Body of pancreas (tissue), 4 donors: ENCODE results near the gene CDCA3. TPM values are rescaled to one million over a fixed set of nuclear protein-coding genes. Genes with fewer than 3 reads are reported as not detected.
A peak's percentile ranks its signal among the peaks of the same experiment; 100 is the strongest.

Source experiments
- ATAC-seq: fragments of 150-250 bp; one replicate; pipeline ENCODE4 v1.9.1; 2016
- DNase-seq, 4 donors: peaks; one replicate each; pipeline ENCODE4 v3.0.0-alpha.2; 2019
- H3K27ac ChIP-seq, 4 donors: fragments of 200-600 bp; sonication (generic); 1 replicate in 3 of 4; 2 replicates in 1 of 4; pipeline versions ENCODE4 v1.5.1 to v1.6.1; 2016 to 2019; ENCODE audit warnings: mild to moderate bottlenecking in 1 of 4, mixed read lengths in 1 of 4, moderate library complexity in 1 of 4
- H3K27me3 ChIP-seq, 2 donors: fragments of 200-600 bp; sonication (generic); one replicate each; pipeline ENCODE4 v1.6.0; 2016; ENCODE audit warnings: mild to moderate bottlenecking in 1 of 2
- H3K36me3 ChIP-seq, 2 donors: fragments of 200-600 bp; sonication (generic); replicated peaks in 1 of 2; 2 replicates each; pipeline ENCODE4 v1.5.1; 2016; ENCODE audit warnings: low read depth in 2 of 2; ENCODE audit not compliant: insufficient read depth in 1 of 2
- H3K4me1 ChIP-seq: fragments of 200-600 bp; sonication (generic); one replicate; pipeline ENCODE4 v1.6.0; 2016
- H3K4me3 ChIP-seq, 2 donors: fragments of 200-600 bp; sonication (generic); 1 replicate in 1 of 2; 2 replicates in 1 of 2; pipeline ENCODE4 v1.5.1; 2016 to 2019
- H3K9me3 ChIP-seq, 3 donors: fragments of 200-600 bp; sonication (generic); 1 replicate in 2 of 3; 2 replicates in 1 of 3; pipeline ENCODE4 v1.5.1; 2016
- POLR2A ChIP-seq, 3 donors: fragments of 450-650 bp; IDR thresholded peaks; one replicate each; pipeline ENCODE4 v1.6.1; 2016; ENCODE audit warnings: antibody characterized with exemption in 3 of 3, mild to moderate bottlenecking in 2 of 3
- WGBS, 2 donors: methylation state at CpG; one replicate each; pipeline ENCODE4 v1.1.5; 2017; 5-methylcytosine and 5-hydroxymethylcytosine counted together
- intact Hi-C: fragments of 100-400 bp; cut with DNase I; formaldehyde crosslinking; loops from one replicate; pipeline ENCODE4 v1.15.1; 2023
- total RNA-seq, 2 donors: library from RNA; depleted of rRNA; stranded (reverse); fragments of >200 nt; gene quantifications; one replicate each; pipeline ENCODE4 v1.1.0, GENCODE V29; 2016
- TF ChIP-seq, protein P1 (sequence below), 7 experiments: fragments of 450-650 bp in 4 of 7; fragments of 200-600 bp in 3 of 7; sonication (generic) in 3 of 7; IDR thresholded peaks; one replicate each; pipeline ENCODE4 v1.5.1; 2016 to 2019; ENCODE audit warnings: antibody characterized with exemption in 7 of 7

Gene CDCA3
- total RNA-seq, 2 donors from 2014 or later, result 0.52 to 2.3 TPM

DNA sequence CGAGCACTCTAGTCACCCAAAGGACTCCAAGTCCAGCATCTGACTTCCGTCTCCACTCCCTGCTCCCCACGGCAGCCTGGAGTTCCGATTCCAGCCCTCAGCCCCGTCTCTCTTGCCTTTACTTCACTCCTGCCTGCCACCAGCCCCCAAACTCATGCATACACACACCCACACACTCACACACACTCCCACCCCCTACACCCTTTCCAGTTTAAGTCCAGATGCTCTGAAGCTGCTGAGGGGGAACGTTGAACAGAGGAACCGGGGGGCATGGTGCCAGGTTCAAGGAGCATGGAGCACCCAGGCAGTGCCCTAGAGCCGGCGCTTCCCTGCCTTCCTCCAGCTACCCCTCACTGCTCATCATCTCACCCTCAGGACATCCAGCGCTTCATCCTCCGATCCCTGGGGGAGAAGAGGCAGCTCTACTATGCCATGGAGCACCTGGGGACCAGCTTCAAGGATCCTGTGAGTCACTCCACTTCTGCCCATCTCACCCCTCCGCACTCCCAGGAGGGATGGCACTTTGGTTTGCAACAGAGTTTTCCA, 19.6 kb downstream of the CDCA3 start:
- TF ChIP-seq POLR2A (IDR thresholded peaks at IDR 0.05), result no peak
- TF ChIP-seq, protein P1, sequence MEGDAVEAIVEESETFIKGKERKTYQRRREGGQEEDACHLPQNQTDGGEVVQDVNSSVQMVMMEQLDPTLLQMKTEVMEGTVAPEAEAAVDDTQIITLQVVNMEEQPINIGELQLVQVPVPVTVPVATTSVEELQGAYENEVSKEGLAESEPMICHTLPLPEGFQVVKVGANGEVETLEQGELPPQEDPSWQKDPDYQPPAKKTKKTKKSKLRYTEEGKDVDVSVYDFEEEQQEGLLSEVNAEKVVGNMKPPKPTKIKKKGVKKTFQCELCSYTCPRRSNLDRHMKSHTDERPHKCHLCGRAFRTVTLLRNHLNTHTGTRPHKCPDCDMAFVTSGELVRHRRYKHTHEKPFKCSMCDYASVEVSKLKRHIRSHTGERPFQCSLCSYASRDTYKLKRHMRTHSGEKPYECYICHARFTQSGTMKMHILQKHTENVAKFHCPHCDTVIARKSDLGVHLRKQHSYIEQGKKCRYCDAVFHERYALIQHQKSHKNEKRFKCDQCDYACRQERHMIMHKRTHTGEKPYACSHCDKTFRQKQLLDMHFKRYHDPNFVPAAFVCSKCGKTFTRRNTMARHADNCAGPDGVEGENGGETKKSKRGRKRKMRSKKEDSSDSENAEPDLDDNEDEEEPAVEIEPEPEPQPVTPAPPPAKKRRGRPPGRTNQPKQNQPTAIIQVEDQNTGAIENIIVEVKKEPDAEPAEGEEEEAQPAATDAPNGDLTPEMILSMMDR (IDR thresholded peaks at IDR 0.05), result no peak
- intact Hi-C loops, result no loop called here
- H3K9me3 ChIP-seq, result no peaks in the 10 kb centered on the region
- no peak overlapping the region for H3K27ac ChIP-seq
- ATAC-seq, result no peak
- no peaks in the 10 kb centered on the region for H3K27me3 ChIP-seq
- no peak overlapping the region for H3K4me3 ChIP-seq
- no peaks in the 10 kb centered on the region for H3K36me3 ChIP-seq
- WGBS, 2 donors, result 83 to 86% methylated on average over 12 of the region's 12 CpGs
- peaks cover 30% of the 10 kb centered on the region for H3K4me1 ChIP-seq
- no peak for DNase-seq

DNA sequence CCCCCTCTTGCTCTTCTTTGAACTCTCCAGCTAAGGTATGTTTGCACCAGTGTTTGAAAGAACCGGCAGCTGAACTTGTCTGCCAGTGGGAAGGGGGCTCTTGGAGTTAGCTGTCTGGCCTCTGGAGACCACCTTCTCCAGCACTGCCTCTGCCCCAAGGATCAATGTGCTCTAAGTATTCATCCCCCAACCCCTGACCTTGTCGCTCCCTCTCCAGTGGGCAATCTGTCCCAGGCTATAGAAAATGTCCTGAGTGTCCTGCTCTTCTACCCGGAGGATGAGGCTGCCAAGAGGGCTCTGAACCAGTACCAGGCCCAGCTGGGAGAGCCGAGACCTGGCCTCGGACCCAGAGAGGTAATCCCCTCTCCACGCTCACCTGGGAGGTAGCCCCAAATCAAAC, 20.1 kb downstream of the CDCA3 start:
- TF ChIP-seq, protein P1 (IDR thresholded peaks at IDR 0.05), result no peak
- TF ChIP-seq POLR2A (IDR thresholded peaks at IDR 0.05), result no peak
- 77 to 87% methylated on average over 6 of the region's 6 CpGs for WGBS, 2 donors
- no peak for DNase-seq

DNA sequence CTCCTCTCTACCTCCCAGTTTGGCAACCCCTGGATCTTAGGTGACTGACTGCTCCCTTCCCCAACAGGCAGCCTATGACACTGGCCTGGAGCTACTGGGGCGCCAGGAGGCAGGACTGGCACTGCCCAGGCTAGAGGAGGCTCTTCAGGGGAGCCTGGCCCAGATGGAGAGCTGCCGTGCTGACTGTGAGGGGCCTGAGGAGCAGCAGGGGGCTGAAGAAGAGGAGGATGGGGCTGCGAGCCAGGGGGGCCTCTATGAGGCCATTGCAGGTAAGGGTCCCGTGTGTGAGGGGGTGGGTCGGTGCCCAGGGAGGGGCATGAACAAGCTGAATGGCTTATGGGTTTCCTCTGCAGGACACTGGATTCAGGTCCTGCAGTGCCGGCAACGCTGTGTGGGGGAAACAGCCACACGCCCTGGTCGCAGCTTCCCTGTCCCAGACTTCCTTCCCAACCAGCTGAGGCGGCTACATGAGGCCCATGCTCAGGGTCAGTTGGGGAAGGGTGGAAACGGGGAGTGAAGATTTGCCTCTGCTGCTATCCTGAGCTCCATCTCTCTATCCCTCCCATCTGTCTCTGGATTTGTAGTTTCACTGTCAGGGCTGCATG, 20.7 kb downstream of the CDCA3 start:
- intact Hi-C loops, result no loop called here
- H3K4me3 ChIP-seq, result no peak overlapping the region
- no peak for ATAC-seq

More for the DNA sequence above, 20.1 kb downstream of the CDCA3 start:
- Histone ChIP-seq H3K9me3 (no peaks in the 10 kb centered on the region), H3K27ac (no peak overlapping the region), H3K4me1 (peaks cover 30% of the 10 kb centered on the region), H3K27me3 (no peaks in the 10 kb centered on the region), H3K4me3 (no peak overlapping the region), H3K36me3 (no peaks in the 10 kb centered on the region)
- ATAC-seq, result no peak
- intact Hi-C loops, result no loop called here

DNA sequence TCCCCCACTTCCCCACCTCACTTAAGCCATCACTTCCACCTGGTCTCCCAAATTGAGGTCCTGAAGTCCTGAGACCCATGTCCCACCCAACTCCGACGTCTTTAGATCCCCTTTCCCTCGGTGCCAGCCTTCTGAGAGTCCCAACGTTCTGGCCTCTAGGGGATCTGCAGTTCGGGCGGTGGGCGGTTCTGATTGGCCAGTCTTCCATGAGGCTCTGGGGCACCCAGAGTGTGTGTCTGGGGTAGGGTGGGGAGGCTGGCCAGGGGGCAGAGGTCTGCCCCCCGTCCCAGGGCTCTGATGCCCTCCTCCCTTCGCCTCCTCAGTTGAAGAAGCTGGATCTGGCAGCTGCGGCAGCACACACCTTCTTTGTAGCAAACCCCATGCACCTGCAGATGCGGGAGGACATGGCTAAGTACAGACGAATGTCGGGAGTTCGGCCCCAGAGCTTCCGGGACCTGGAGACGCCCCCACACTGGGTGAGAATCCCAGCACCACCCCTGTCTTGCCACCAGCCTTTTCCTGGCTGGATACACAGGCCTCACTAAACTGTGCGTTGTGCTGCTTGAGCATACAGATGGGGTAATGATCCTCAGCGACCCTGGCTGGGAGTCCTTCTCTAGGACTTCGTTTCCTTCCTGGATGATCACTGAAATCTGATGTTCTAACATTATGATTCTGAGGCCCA, 21.4 kb downstream of the CDCA3 start:
- WGBS, 2 donors, result 38 to 48% methylated on average over 15 to 19 of the region's 19 CpGs
- DNase-seq, result peak in 2 of 4 donors; percentile 43 to 70

More for the DNA sequence above, 20.7 kb downstream of the CDCA3 start:
- Histone ChIP-seq H3K4me1 (peaks cover 31% of the 10 kb centered on the region), H3K27me3 (peaks cover 0 to 1% of the 10 kb centered on the region in 2 donors), H3K36me3 (no peaks in the 10 kb centered on the region), H3K9me3 (no peaks in the 10 kb centered on the region), H3K27ac (peak overlapping the region in 1 of 4 donors; percentile 76)
- 81 to 95% methylated on average over 11 of the region's 11 CpGs for WGBS, 2 donors
- no peak for TF ChIP-seq POLR2A (IDR thresholded peaks at IDR 0.05)
- TF ChIP-seq, protein P1 (IDR thresholded peaks at IDR 0.05), result no peak
- DNase-seq, result no peak

More for the DNA sequence above, 21.4 kb downstream of the CDCA3 start:
- intact Hi-C loops, result no loop called here
- H3K4me3 ChIP-seq, result peak overlapping the region; percentile 28 to 65
- peak; percentile 31 for ATAC-seq
- peaks cover 34% of the 10 kb centered on the region for H3K4me1 ChIP-seq
- H3K27me3 ChIP-seq, result peaks cover 0 to 8% of the 10 kb centered on the region in 2 donors
- TF ChIP-seq POLR2A (IDR thresholded peaks at IDR 0.05), result no peak
- TF ChIP-seq, protein P1 (IDR thresholded peaks at IDR 0.05), result peak in 3 of 7 experiments; percentile 31 to 40 (median 34)
- H3K27ac ChIP-seq, result peak overlapping the region; percentile 46 to 76 (median 72)
- no peaks in the 10 kb centered on the region for H3K36me3 ChIP-seq
- no peaks in the 10 kb centered on the region for H3K9me3 ChIP-seq
